Activated T-cell treated with anti-CD3 and anti-CD28 coated beads for 4 hours (primary cell): ENCODE measurements around the gene SV2C.

Source experiments
- DNase-seq: peaks from one replicate; pipeline ENCODE4 v3.0.0-alpha.2; 2020

SV2C gene

DNA sequence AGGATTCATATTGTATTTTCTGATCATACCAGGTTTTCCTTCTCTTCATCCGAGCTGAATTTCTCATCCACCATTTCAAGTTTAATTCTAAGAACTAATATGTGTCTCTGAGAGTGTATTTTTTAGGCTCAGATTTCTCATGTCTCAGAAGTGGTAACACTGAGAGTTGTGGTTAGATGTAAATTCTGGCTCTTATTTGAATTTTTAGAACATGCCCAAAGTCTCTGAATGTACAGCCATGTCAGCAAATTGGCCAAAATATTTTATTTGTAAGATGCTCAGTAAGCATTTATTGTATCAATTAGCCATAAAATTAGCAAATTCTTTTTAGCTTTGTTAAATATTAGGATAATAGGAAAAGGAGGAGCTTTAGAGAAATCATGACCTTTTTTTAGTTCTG is 16.6 kb downstream of the SV2C start:
- DNase-seq, result no peak

DNA sequence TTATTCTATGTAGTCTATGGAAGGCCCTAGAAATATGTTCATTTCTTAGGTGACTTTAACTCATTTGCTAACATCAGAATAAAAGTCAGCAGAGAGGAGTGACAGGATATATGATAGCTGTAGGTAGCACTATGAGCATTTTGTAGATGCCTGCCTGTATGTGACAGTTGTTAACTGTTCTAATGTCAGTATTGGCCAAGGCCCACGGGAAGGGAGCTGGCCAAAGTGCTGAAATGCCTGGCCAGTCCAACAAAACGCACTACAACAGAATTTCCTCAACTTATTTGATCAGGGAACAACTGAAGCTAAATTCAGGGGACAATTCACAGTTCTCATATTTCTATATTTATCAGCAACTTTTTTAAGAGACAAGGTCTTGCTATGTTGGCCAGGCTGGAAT is 20.8 kb downstream of the SV2C start:
- DNase-seq, result no peak

DNA sequence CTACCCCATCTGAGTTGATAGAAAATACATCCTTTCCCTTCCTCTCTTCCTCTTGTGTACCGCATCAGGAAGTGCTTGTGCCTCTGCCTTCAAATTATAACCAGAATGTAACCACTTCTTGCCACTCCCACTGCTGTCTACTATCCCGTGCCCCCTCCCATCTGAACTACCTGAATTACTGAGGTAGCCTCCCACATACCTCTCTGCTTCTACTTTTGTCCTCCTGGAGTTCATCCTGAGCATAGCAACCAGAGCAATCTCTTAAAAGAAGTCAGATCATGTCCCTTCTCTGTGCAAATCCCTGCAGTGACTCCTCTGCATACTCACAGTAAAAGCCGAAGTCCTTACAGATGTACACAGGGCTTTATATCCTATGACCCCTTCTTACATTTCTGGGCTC is 23.0 kb downstream of the SV2C start:
- no peak for DNase-seq

DNA sequence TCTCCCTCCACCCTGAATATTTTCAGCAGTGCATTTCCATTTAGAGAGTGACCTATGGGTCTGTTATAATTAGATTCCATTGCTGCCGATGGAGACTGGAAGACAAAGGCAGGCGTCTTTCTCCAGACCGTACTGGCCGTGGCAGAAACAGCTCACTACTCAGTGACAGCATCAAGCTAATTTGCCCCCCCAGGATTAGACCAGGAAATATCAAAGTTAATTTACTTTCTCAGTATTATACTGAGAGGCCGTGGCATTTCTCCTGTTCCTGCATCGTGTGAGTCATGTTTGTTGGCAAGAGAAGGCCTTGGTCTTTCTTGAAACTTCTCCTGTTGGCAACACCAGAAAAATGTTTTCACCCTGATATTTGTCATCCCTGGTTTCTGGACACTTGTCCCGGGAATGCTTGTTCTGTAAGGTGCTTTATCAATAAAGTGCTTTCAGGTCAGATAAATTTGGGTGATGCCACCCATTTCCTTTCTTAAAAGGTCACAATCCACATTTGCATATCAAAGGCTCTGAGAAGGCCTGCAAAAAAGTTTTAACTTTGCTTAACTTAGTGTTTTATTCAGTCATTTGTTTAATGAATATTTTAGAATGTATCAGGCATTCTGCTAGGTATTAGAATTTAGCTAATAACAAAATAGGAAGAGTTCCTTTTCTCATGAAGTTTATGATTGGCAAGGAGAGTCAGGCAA is 28.4 kb downstream of the SV2C start:
- DNase-seq, result no peak

DNA sequence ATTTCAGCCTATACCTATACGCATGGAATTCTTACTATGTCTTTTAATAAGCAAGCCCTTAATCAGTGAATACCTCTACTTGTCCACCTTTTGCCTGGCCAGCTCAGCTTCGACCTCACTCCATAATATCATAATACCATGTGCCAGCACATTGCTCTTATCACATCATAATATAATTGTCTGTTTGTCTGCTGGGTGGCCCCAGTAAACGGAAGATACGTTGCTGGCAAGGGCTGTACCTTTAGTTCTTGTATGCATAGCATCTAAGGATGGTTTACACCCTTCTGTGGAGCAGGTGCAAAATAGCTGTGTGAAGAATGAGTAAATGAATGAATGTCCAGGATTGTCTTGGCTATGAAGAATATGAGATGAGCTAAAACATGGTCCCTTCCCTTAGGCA is 29.9 kb downstream of the SV2C start:
- no peak for DNase-seq

DNA sequence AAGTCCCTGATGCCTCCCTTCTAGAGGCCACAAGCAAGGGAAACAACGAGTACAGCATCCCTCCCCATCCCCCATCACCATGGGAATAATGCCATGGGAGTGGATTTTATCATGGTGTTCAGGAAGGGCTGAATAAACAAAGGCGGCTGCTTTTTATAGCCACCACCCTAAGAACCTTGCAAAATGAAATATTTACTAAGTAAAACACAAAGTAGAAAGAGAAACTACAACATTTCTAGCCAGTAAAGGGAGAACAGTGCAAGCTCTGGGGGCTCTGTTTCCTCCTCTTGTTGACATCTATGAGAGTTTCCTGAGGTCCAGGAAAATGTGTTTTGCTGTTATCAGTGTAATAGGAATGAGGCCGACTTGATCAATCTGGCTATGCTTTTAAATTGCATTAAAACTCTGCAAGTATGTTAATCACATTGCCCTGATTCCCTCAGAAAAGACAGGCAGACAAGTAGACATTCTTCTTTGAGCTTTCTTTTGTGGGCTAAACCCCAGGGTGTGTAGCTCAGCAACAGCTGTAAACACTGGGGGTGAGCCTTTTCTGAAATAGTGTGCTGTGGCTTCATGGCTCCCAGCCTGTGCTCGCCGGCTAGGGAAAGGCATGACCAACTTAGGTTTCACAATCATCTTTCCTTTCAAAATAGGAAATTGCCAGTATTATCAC is 31.1 kb downstream of the SV2C start:
- no peak for DNase-seq

DNA sequence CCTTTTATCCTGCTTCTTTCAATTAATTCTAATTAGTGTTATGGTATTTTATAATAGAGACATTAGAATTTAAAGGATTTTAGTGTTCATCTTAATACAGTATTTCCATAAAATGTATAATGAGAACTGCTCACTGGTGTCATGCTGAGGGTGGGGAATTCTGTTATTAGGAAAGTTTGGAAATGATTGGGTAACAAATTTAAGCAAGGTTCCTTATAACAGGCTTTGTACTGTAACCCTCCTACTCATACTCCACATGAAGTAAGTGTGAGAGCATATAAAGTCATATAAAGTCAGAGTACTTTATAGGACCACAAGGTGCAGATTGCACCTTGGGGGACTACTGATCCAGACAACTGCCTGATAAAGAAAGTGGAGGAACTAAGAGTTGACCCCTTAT is 42.2 kb downstream of the SV2C start:
- no peak for DNase-seq

DNA sequence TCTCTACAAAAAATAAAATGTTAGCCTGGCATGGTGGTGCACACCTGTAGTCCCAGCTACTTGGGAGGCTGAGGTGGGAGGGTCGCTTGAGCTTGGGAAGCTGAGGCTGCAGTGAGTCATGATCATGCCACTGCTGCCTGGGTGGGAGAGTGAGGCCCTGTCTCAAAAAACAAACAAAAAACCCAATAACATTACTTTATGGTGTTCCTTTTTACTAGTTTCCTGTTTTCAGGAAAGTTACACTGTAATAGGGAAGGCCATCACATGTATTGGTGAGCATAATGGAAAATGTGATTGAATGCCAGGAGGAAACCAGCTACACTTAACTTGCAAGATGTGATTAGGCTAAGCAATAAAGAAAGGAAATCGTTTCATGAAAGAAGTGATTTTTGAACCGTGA is 42.7 kb downstream of the SV2C start:
- no peak for DNase-seq

DNA sequence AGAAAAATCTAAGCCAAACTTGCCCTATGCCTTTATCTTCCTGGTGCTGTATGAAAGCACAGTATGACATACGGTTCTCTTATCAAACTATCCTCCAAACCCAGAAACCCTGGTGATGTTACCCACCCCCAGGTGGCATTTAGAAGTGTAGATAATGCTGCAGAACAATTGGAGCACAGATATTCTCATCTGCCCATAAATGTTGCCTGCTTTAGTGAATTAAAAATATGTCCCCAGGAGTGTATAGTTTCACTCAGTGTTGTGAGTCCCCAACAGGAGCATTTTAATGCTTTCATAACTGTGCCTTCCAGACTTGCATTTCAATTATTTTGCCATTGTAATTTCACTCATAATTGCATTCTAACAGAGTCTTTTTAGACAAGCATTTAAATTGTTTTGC is 50.8 kb downstream of the SV2C start:
- no peak for DNase-seq

DNA sequence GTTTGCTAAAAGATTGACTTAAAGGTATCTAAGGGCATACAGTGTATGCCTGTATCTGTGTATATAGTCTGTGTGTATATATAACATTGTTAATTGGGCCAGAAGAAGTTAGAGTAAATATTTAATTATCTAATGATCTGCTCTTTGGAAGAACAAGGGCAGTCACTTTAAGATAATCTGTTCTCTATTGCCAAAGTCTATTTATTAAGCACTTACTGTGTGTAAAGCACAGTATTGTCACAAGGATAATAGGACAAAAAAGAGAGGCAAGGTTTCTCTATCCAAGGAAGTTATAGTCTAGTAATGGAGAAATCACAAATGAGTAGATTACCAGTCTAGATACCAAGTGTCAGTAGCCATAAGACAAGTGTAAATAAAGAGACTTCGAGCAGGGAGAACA is 51.5 kb downstream of the SV2C start:
- DNase-seq, result no peak

DNA sequence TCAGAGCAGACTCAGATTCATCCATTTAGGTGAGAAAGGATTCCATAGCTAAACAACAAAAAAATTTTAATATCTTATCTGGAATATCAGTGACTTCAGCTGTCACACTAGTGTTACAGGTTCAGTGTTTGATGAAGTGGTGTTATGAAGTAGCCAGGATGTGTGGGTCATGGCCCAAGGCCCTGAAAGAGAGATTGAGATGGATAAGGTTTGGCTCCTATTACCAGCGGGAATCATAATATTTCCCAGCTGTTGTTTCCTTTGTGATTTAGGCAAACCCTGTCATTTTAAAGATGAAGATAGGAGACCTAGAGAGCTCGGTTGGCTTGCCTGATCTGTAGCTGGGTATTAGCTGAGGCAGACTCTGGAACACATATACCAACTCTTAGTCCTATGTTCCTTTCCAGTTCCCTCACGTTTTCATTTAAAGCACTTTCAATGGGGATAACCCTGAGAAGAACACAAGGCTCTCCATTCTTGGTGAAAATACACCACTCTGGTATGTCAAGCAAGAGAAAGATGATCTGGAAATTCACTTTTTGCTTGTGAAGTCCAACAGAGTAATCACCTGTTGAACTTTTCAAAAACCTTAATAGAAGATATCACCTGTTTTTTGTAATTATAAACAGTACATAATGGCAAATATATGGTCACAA is 54.8 kb downstream of the SV2C start:
- DNase-seq, result no peak

DNA sequence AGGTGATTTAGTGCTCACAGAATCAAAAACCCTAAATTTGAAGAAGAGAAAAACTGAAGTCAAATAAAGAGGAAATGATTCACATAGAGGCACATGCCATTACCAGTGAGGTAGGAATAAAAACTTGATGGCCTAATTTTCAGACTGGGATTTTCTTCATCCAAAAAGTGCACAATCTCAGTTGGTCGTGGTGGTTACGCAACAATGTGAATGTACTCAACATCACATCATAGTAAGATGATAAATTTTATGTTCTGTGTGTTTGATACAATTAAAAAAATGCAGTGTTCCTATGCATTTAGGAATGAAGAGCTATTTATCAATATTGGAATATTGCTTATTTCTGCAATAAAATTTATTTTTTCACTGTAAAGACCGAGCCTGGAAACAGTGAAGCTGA is 60.7 kb downstream of the SV2C start:
- DNase-seq, result no peak

DNA sequence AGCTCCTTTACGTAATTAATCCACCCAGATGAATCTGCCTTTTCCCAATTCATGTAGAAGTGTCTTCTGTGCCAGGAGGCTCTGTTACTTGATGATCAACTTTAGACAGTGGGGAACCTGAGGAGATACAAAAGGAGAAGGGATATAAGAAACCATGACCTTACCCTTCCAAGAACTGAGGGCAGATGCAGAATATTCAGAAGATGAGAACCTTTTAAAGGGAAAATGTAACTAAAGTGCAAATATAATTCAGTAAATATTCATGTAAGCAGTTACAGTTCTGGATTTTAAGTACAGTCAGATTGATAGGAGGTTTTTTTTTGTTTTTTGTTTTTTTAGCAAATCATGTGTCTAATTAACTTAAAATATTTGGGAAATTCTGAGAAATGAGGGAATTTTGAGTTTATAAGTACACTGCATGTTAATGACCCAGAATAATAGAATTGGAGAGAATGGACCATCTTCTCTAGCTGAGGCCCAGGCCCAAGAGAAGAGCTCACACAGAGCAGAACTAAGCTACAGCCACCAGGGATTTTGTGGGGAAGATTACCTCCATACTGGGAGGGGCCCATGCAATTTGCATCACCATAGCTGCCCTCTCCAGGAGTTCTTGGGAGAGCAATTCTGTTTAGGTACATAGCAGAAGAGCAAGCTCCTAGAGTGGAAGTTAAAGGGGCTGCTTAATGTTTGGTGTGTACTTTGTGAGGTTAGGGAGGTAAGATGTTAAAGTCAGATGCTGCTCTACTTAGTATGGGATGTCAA is 61.5 kb downstream of the SV2C start:
- DNase-seq, result no peak

DNA sequence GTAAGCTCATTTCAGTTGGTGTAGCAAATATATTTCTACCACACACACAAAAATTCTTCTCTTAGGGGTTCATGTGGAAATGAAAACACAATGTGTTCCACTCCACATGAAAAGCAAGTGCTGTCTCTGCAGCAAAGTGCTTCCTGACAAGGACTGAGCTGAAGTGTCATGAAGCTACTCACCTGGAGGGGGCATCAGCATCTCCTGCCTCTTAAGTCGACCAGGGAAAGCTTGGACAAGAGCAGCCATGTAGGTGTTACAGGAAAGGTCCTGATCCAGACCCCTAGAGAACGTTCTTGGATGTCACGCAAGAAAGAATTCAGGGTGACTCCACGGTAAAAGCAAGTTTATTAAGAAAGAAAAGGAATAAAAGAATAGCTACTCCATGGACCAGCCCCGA is 62.8 kb downstream of the SV2C start:
- DNase-seq, result no peak

DNA sequence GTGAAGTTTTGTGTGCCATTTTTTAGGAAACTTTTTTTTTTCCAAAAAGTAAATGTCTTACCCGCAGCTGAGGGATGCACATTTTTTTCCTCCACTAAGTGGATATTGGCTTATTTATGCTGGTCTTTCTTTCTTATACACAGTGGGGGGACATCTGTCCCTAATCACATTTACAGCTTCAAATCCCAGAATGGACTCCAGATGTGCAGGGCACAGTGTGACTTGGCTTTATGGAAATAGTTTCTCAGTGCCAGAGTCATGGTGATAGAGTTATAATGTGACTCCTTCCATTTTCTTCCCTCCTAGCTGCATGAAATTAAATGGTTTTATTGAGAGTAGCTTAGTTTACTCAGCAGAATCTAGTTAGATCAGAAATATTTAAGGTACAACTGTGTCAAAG is 66.5 kb downstream of the SV2C start:
- DNase-seq, result no peak

DNA sequence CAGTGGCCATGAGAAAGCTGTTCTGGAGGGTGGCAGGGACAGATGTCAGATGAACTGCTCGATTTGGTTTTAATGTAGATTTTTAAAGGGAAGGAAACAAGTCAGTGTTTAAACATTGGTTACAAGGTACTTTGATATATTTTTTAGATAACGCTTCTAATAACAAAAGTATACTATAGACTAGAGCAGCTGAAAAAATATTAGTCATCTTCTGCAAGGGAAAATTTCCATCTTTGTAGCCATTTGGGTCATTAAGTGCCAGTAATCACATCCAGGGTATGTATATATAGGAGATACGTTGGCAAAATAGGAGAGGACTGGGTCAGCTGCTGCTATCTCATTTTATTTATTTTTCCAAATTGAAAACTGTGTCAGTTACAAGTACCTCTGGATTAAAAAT is 69.0 kb downstream of the SV2C start:
- DNase-seq, result no peak

DNA sequence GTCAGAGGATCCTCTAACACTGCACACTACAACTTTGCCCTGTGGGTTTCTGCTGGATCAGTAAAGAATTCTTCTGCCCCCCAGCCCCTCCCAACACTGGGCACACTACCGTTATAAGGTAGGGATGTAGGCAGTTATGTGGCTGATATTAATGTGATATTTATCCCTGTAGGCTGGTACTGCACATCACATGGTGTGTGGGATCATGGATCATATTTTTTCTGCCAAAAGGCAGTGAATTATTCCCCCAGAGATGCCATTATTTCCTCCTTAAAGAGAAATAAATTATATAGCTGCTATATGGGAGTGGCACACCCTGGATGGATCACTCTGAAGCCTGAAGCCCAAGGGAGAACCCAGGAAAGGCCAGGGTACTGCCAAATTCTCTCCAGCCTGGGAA is 69.5 kb downstream of the SV2C start:
- DNase-seq, result no peak

DNA sequence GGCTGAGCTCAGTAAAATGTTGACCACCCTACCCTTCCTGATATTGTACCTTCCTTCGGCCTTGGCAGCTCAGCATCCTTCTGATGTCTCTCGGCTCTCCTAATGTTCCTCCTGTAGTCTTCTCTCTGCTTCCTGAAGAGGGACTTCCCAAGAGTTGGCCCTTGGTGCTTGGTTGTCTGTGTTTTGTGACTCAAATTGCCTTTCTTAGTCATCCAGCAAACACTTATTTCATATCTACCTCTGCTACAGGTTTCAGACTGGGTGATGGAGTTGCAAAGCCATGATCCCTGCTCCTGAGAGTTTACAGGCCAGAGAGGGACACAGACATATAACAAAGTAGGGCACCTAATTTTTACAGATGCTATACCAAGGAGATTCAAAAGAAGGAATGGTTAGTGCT is 70.1 kb downstream of the SV2C start:
- DNase-seq, result no peak

DNA sequence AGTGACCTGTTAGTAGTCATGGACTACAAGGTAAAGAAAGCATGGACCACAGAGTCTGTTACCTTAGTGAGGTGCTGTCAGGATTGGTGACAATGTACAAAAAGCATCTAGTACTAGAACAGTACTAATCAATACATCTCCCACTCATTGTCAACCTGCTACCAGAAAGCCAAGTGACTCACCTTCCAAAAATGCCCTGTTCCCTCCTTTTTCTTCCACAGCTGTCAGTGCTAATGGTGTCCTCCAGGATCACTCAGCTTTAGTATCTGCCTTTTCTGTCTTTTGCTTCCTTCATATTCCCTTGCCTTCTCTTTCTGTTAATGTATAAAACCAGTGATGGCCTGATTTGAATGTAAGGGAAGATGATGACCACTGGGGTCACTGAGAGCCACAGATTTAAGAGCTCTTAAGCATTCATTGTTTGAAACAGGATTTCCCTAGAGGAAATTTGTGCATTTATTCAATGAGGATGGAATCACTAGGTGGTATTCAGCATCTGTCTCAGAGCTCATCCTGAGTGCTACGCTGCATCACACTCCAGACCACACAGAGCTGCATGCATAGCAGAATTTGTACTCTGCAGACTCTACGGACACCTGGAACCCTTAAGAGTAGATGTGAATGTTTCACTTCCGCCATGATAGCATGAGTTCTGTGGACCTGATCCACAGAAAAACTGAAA is 71.0 kb downstream of the SV2C start:
- DNase-seq, result no peak

DNA sequence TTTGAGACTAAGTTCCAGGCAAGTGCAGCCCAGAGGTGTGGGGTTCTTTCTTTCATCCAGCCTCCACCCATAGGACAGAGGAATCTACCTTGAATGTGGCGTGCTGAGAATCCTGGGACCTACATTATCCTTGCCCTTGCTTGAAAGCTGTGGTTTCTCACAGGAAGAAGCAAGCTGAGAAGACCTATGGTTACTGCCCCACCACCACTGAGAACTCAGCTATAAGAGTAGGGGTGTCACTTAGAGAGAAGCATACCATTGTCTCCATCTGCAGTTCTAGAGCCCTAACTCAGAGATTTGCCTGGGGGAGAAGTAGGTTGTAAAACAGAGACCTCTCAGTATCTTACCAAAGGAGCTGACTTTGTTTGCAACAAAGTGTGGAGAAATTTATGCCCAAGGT is 72.4 kb downstream of the SV2C start:
- DNase-seq, result no peak

DNA sequence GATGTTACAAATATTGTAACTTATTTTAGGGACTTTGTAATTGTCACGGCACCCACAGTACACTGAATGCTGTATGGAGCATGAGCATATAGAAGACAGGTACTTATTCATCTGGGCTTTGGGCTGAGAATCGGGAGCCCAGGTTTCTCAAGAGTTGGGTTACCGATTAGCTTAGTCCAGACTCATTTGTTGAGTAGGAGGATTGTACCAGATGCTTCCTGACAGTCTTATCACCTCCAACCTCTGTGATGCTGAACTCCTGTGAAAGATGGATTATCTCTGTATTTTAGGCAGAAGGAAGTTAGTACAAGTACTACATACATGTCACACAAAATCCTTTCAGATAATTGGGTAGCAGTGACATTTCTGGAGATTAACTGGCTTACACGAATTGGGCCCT is 79.2 kb downstream of the SV2C start:
- no peak for DNase-seq

DNA sequence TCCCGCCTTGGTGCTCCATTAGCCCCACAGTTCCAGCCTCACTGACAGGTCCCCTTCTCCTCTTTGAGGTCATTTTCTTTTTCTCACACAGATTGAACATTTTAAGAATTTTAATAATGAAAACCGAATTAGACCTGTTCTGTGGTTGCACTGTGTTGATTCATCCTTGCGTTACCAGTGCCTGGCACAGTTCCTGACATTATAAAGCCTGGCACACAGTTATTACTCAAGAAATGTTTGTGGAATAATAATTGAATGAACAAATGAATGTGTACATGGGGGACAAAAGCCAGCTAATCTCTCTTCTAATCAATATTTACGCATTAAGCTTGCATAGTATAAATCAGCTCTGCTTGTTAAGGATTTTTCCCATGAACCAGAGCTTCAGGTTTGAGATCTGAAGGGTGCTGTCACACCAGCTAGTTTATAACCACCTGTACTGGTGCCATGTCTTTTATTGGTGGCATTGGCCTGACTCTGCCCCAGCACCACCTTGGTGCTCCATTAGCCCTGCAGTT is 80.0 kb downstream of the SV2C start:
- no peak for DNase-seq

DNA sequence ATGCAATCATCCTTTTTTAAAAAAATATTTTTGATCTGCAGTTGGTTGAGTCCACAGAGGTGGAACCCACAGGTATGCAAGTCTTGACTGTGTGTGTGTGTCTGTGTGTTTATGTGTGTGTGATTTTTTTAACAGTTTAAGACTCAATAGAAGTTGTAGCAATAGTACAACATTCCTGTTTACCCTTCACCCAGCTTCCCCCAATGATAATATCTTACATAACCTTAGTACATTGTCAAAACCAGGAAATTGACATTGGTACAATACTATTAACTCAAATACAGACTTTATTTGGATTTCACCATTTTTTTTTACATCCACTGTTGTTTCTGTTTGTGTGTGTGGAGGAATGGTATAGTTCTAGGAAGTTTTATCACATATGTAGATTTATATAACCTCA is 81.8 kb downstream of the SV2C start:
- no peak for DNase-seq
